VCaP (cell line): ENCODE measurements around the gene SUN1.

Experiments
- H3K27ac ChIP-seq: fragments of 450-650 bp; 2 replicates; pipeline ENCODE4 v1.5.1; 2017
- CTCF ChIP-seq: fragments of 450-650 bp; conservative IDR thresholded peaks from 2 replicates; pipeline ENCODE4 v1.5.1; 2017; ENCODE audit warnings: mild to moderate bottlenecking, moderate library complexity

The SUN1 gene

GRCh38 chr7:840001-840600 lies 7.8 kb downstream of the SUN1 start:
- TF ChIP-seq CTCF, result no peak
- H3K27ac ChIP-seq, result no peak overlapping the region

DNA sequence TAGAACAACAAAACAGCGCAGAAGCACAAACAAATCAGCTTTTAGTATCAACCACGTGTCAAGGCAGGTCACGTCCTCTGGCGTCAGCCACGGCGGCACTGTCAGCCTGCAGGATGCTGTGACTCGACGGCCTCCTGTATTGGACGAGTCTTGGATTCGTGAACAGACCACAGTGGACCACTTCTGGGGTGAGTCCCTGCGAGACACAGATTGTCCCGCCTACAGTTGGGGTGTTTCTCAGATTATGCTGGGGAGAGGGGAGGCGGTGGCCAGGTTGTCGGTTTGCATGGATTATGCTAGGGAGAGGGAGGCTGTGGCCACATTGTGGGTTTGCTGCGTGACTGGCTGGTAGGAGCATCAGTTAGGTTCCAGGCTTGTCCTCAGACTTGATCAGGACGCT lies 9.7 kb downstream of the SUN1 start:
- H3K27ac ChIP-seq, result no peak overlapping the region
- TF ChIP-seq CTCF, result no peak

- TF ChIP-seq CTCF, result no peak
- H3K27ac ChIP-seq, result no peak overlapping the region
Observed at GRCh38 chr7:842431-843031, 10.3 kb downstream of the SUN1 start.

- H3K27ac ChIP-seq, result no peak overlapping the region
- TF ChIP-seq CTCF, result no peak
Observed at GRCh38 chr7:843230-843629, 11.0 kb downstream of the SUN1 start.

DNA sequence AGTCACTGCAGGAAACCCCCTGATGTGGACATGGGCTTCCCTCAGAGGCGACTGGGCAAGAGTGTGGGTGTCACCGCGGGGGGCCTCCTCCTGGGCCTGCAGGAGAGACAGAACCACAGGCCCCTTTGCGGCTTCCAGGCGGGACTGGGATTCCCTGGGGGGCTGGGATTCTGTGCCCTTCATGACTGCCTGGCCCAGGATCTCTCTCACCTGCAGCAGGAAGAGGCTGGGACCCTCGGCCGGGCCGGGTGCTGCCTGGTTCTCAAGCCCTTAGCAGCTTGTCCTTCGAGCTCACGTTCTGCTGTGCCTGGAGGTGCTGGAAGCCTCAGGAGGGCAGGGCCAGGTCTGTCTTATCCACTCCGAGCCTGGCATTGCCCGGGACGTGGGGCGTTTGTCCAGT lies 11.8 kb downstream of the SUN1 start:
- TF ChIP-seq CTCF, result no peak
- H3K27ac ChIP-seq, result no peak overlapping the region

- TF ChIP-seq CTCF, result no peak
- H3K27ac ChIP-seq, result no peak overlapping the region
Observed at GRCh38 chr7:844514-844913, 12.2 kb downstream of the SUN1 start.

GRCh38 chr7:845091-845490 lies 12.8 kb downstream of the SUN1 start:
- no peak for TF ChIP-seq CTCF

More at GRCh38 chr7:845091-845490, 12.8 kb downstream of the SUN1 start:
- H3K27ac ChIP-seq, result no peak overlapping the region
